HL-60 (cell line): ENCODE data around the gene GIGYF1.
A peak's percentile ranks its signal among the peaks of the same experiment; 100 is the strongest.

ENCODE experiments used
- DNase-seq, 2 experiments: peaks; one replicate each; pipeline ENCODE4 v3.0.0-alpha.2; 2010 to 2020; ENCODE audit warnings: low read depth in 1 of 2, low spot score in 1 of 2
- H3K27ac ChIP-seq: fragments of 250-450 bp; sonication (Bioruptor Pico); replicated peaks from 2 replicates; pipeline ENCODE4 v1.5.1; 2020; ENCODE audit warnings: mild to moderate bottlenecking, moderate library complexity
- H3K27me3 ChIP-seq: fragments of 250-450 bp; sonication (Bioruptor Pico); 2 replicates; pipeline ENCODE4 v1.5.1; 2021; ENCODE audit warnings: mild to moderate bottlenecking, moderate library complexity; ENCODE audit not compliant: insufficient read depth, poor library complexity, severe bottlenecking
- H3K4me3 ChIP-seq: replicated peaks from 2 replicates; pipeline ENCODE4 v1.5.1; 2011; ENCODE audit warnings: mild to moderate bottlenecking, control low read depth, low read length; ENCODE audit not compliant: insufficient read depth
- CTCF ChIP-seq: IDR thresholded peaks from one replicate; pipeline ENCODE4 v1.5.1; 2011; ENCODE audit warnings: low read length, control low read depth, inconsistent platforms; ENCODE audit not compliant: insufficient read depth
- GABPA ChIP-seq: IDR thresholded peaks from 2 replicates; pipeline ENCODE4 v1.6.1; 2012; ENCODE audit warnings: low read depth
- POLR2AphosphoS5 ChIP-seq: IDR thresholded peaks from 2 replicates; pipeline ENCODE4 v1.6.1; 2012; ENCODE audit warnings: low read depth
- REST ChIP-seq: IDR thresholded peaks from 2 replicates; pipeline ENCODE4 v1.6.1; 2012; ENCODE audit warnings: low read depth; ENCODE audit not compliant: insufficient replicate concordance
- SPI1 ChIP-seq: IDR thresholded peaks from 2 replicates; pipeline ENCODE4 v1.6.1; 2012; ENCODE audit warnings: low read depth, mild to moderate bottlenecking, borderline replicate concordance

Gene GIGYF1

GRCh38 chr7:100710452-100710851 is 16.4 kb upstream of the GIGYF1 start:
- no peaks in the 10 kb centered on the region for H3K27me3 ChIP-seq
- no peak for TF ChIP-seq REST
- no peak for TF ChIP-seq CTCF
- TF ChIP-seq SPI1 = no peak
- no peak for TF ChIP-seq POLR2AphosphoS5
- no peak for TF ChIP-seq GABPA
- no peak overlapping the region for H3K4me3 ChIP-seq
- DNase-seq = no peak
- no peak overlapping the region for H3K27ac ChIP-seq

- Histone ChIP-seq H3K27me3 (no peaks in the 10 kb centered on the region), H3K27ac (no peak overlapping the region), H3K4me3 (no peak overlapping the region)
- DNase-seq = no peak
- TF ChIP-seq POLR2AphosphoS5 = no peak
- no peak for TF ChIP-seq GABPA
- TF ChIP-seq CTCF = no peak
- no peak for TF ChIP-seq REST
- no peak for TF ChIP-seq SPI1
Measured at GRCh38 chr7:100708395-100708794, 14.3 kb upstream of the GIGYF1 start.

- H3K27ac ChIP-seq = peak overlapping the region; percentile 89
- peak overlapping the region; percentile 83 for H3K4me3 ChIP-seq
- no peak for DNase-seq
- H3K27me3 ChIP-seq = no peaks in the 10 kb centered on the region
- no peak; the same call in 1 of the 2 replicates for TF ChIP-seq POLR2AphosphoS5
- TF ChIP-seq GABPA = no peak
- TF ChIP-seq SPI1 = no peak
- TF ChIP-seq CTCF = no peak
- no peak for TF ChIP-seq REST
Measured at GRCh38 chr7:100706672-100707311, 12.7 kb upstream of the GIGYF1 start.
